ENCODE measurements around the gene LTBP1.

- TF ChIP-seq POLR2A (IDR thresholded peaks at IDR 0.05) (no peak), CTCF (IDR thresholded peaks at IDR 0.05) (no peak)
Measured at GRCh38 chr2:33106115-33106514, 159.4 kb downstream of the LTBP1 start.

Measured in lower leg skin (tissue), 3 donors.